ENCODE data around the gene WRAP53. TPM values are rescaled to one million over a fixed set of nuclear protein-coding genes. Genes with fewer than 3 reads are reported as not detected.

The WRAP53 gene
- polyA plus RNA-seq, 1 of the 3 experiments (the other 2 are of a cell fraction), result 8.6 TPM

GRCh38 chr17:7727886-7728285 is 39.6 kb downstream of the WRAP53 start:
- H3K79me2 ChIP-seq (ENCODE audit: insufficient read depth), result no peaks in the 10 kb centered on the region
- POLR2A ChIA-PET, result no interaction called here
- no peak for DNase-seq
- no peaks in the 10 kb centered on the region for H3K9me3 ChIP-seq
- no peaks in the 10 kb centered on the region for H4K20me1 ChIP-seq (ENCODE audit: insufficient read depth)
- no peak overlapping the region for H3K9ac ChIP-seq
- H3K4me1 ChIP-seq (ENCODE audit: control insufficient read depth in 1 of 2, insufficient read depth in 2 of 2, low read depth in 1 of 2, low read length in 1 of 2), result no peaks in the 10 kb centered on the region
- CTCF ChIA-PET, result interaction anchor here (1.5 to 2.9 kb wide), 2 partner anchors 15 to 41 kb away, joined by 4 to 20 read pairs; partner anchors contain the start of gene TP53
- no peak for TF ChIP-seq NRF1 (IDR thresholded peaks at IDR 0.05; ENCODE audit: low read depth, low read length)
- no peak for TF ChIP-seq MEF2A (IDR thresholded peaks at IDR 0.05; ENCODE audit: borderline replicate concordance, low read depth)
- TF ChIP-seq RFX5 (IDR thresholded peaks at IDR 0.05; ENCODE audit: low read length), result no peak
- no peak for TF ChIP-seq GABPA (IDR thresholded peaks at IDR 0.05; ENCODE audit: low read depth)
- TF ChIP-seq EP300 (IDR thresholded peaks at IDR 0.05; ENCODE audit: borderline replicate concordance in 1 of 2, low read depth in 1 of 2, low read length in 1 of 2), result no peak
- no peak for TF ChIP-seq RCOR1 (IDR thresholded peaks at IDR 0.05; ENCODE audit: low read length)
- no peak for TF ChIP-seq FOXM1 (IDR thresholded peaks at IDR 0.05; ENCODE audit: low read depth)
- no peak for TF ChIP-seq SIN3A (IDR thresholded peaks at IDR 0.05; ENCODE audit: borderline replicate concordance, low read depth, low read length)
- no peak for TF ChIP-seq USF1 (IDR thresholded peaks at IDR 0.05; ENCODE audit: borderline replicate concordance, low read depth)
- no peak for TF ChIP-seq IRF3 (IDR thresholded peaks at IDR 0.05; ENCODE audit: low read depth, low read length)
- no peak for TF ChIP-seq POLR2AphosphoS5 (IDR thresholded peaks at IDR 0.05; ENCODE audit: low read depth, low read length)
- no peak for TF ChIP-seq PBX3 (IDR thresholded peaks at IDR 0.05)
- TF ChIP-seq REST (IDR thresholded peaks at IDR 0.05; ENCODE audit: low read depth, low read length), result no peak
- no peak overlapping the region for H2AFZ ChIP-seq (ENCODE audit: low read depth)
- no peaks in the 10 kb centered on the region for H3F3A ChIP-seq (replicated peaks; ENCODE audit: insufficient read depth)
- peaks cover 7% of the 10 kb centered on the region; the same call in 1 of the 2 replicates for H3K27me3 ChIP-seq (ENCODE audit: insufficient read depth)
- H3K4me3 ChIP-seq (ENCODE audit: low read depth in 2 of 2, low read length in 1 of 2), result no peak overlapping the region
- H3K36me3 ChIP-seq (replicated peaks in 1 of 2; ENCODE audit: control insufficient read depth in 1 of 2, insufficient read depth in 2 of 2, low read length in 1 of 2), result no peaks in the 10 kb centered on the region
- 86% methylated on average over 3 of the region's 3 CpGs for WGBS (ENCODE audit: low lambda C conversion rate)
- no peak overlapping the region for H3K4me2 ChIP-seq
- no peaks in the 10 kb centered on the region for H3K9me2 ChIP-seq
- no peak overlapping the region for H3K27ac ChIP-seq (ENCODE audit: low read depth in 2 of 2, low read length in 1 of 2)
